ENCODE data around the gene MFAP2.
"Not testable (repeated sequence)": the region's sequence is repeated elsewhere in the genome, so short reads cannot be mapped to it uniquely, and the experiment has no call there.

The MFAP2 gene

GRCh38 chr1:16958475-16958874 is 21.9 kb downstream of the MFAP2 start:
- DNase-seq, result no peak

GRCh38 chr1:16957731-16958130 is 22.7 kb downstream of the MFAP2 start:
- DNase-seq, result no peak

DNA sequence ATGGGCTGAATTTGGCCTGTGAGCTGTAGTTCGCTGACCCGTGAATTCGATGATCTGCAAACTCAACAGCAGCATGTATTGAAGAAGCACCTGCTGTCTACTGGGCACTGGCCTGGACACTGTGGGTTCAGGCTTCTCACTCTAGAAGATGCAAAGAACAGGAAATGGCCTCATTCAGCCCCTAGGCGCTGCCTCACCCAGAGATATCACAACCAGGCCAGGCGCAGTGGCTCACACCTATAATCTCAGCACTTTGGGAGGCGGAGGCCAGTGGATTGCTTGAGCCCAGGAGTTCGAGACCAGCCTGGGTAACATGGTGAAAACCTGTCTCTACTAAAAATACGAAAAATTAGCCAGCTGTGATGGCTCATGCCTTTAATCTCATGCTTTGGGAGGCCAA is 23.6 kb downstream of the MFAP2 start:
- DNase-seq, result no peak

DNA sequence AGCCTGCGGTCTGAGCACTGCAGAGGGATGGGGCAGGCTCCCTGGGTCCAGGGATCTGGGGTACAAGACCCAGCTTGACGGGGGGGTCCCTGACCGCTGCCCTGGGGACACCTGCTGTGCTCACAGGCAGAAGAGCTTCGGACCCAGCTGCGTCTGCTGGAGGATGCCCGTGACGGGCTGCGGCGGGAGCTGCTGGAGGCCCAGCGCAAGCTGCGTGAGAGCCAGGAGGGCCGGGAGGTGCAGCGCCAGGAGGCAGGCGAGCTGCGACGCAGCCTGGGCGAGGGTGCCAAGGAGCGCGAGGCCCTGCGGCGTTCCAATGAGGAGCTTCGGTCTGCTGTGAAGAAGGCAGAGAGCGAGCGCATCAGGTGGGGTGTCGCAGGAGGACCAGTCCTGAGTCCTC is 25.2 kb downstream of the MFAP2 start:
- DNase-seq, result no peak

GRCh38 chr1:16954579-16954978 is 25.8 kb downstream of the MFAP2 start:
- no peak for DNase-seq

DNA sequence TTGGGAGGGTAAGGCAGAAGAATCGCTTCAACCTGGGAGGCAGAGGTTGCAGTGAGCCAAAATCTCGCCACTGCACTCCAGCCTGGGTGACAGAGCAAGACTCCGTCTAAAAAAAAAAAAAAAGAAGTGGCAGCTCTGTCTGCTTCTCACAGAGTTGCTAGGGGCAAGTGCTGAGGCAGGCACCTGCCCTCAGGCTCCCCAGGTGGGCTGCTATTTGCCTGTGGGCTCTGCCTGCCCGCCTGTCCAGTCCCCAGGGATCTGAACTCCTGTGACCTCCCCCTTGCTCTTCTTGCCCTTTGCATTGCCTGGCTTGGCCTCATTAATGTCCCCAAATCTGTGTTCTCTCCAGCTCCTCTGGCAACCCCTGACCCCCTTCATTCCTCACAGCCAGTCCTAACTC is 28.0 kb downstream of the MFAP2 start:
- DNase-seq, result not testable (repeated sequence)

DNA sequence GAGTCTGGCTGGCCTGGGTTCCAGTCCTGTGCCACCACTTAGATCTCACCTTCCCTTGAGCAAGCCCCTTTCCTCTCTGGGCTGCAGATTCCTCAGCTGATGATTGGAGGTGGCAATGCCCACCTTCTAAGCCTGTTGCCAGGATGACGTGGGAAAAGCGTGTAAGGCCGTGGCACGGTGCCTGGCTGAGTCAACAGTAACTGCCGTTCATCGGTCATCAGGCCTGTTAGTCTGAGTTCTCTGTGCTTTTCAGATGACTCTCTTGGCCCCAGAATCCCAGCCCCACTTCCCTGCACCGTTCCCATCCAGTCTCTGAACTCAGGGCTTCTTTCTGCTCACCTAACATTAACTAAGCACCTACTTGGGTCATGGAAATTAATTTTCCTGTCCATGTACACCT is 31.4 kb downstream of the MFAP2 start:
- DNase-seq, result not testable (repeated sequence)

DNA sequence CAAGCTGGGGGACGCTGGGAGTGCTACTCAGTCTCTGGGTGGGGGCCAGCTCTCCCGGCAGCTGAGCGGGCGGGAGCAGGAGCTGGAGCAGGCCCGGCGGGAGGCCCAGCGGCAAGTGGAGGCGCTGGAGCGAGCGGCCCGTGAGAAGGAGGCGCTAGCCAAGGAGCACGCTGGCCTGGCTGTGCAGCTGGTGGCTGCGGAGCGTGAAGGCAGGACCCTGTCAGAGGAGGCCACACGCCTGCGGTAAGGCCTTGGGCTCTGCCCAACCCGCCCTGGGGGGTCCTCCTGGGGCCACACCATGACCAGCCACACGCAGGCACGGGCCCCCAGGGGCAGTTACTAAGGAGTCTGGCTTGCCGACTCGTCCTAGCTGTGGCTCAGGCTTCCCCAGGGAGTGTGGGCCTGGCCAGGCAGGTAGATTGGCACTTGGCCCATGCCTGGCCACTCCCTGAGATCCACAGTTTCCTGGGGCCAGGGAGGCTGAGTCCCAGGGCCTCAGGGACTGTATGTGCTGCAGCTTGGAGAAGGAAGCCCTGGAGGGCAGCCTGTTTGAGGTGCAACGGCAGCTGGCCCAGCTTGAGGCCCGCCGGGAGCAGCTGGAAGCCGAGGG is 32.0 kb downstream of the MFAP2 start:
- not testable (repeated sequence) for DNase-seq

DNA sequence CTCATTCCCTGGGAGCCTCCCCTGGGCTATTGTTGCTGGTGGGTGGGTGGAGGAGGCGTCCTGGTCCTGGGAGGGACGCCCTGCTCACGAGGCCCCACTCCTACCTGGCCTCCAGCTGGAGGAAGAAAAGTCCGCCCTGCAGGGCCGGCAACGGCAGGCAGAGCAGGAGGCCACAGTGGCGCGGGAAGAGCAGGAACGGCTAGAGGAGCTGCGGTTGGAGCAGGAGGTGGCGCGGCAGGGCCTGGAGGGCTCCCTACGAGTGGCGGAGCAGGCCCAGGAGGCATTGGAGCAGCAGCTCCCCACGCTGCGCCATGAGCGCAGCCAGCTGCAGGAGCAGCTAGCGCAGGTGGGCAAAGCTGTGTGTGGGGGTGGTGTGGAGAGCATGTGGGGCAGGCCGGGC is 33.8 kb downstream of the MFAP2 start:
- DNase-seq, result no peak

DNA sequence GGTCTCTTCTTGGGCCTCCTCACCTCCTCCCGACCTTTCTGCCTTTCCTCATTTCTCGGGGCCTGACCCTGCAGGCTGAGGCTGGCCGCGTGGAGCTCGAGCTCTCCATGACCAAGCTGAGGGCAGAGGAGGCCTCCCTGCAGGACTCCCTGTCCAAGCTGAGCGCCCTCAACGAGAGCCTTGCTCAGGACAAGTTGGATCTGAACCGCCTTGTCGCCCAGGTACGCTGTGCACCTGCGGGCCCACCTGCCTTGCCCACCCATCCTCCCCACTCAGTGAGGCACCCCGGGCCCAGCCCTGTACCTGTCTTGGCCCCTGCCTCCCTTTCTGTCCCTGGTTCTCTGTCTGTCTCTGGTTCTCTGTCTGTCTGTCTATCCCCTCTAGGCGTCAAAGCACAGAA is 34.2 kb downstream of the MFAP2 start:
- not testable (repeated sequence) for DNase-seq

GRCh38 chr1:16945512-16945911 is 34.9 kb downstream of the MFAP2 start:
- not testable (repeated sequence) for DNase-seq

GRCh38 chr1:16944038-16944437 is 36.4 kb downstream of the MFAP2 start:
- DNase-seq, result no peak

GRCh38 chr1:16939386-16940180 is 40.8 kb downstream of the MFAP2 start:
- DNase-seq, result not testable (repeated sequence)

- DNase-seq, result no peak
Observed at GRCh38 chr1:16938351-16939321, 41.8 kb downstream of the MFAP2 start.

DNA sequence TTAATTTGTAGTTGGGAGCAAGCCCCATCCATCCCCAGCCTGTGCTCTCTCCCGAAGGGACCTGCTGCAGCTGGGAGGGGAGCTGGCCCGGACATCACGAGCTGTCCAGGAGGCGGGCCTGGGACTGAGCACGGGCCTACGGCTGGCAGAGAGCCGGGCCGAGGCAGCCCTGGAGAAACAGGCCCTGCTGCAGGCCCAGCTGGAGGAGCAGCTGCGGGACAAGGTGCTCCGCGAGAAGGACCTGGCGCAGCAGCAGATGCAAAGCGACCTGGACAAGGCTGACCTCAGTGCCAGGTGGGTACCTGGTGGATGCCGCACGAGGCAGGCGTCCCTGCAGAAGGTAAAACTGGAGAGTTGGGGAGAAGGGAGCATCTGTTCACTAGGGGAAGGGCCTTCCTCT is 43.8 kb downstream of the MFAP2 start:
- DNase-seq, result not testable (repeated sequence)

- not testable (repeated sequence) for DNase-seq
Observed at GRCh38 chr1:16933945-16934344, 46.5 kb downstream of the MFAP2 start.

- DNase-seq, result not testable (repeated sequence)
Observed at GRCh38 chr1:16931206-16931934, 49.0 kb downstream of the MFAP2 start.

DNA sequence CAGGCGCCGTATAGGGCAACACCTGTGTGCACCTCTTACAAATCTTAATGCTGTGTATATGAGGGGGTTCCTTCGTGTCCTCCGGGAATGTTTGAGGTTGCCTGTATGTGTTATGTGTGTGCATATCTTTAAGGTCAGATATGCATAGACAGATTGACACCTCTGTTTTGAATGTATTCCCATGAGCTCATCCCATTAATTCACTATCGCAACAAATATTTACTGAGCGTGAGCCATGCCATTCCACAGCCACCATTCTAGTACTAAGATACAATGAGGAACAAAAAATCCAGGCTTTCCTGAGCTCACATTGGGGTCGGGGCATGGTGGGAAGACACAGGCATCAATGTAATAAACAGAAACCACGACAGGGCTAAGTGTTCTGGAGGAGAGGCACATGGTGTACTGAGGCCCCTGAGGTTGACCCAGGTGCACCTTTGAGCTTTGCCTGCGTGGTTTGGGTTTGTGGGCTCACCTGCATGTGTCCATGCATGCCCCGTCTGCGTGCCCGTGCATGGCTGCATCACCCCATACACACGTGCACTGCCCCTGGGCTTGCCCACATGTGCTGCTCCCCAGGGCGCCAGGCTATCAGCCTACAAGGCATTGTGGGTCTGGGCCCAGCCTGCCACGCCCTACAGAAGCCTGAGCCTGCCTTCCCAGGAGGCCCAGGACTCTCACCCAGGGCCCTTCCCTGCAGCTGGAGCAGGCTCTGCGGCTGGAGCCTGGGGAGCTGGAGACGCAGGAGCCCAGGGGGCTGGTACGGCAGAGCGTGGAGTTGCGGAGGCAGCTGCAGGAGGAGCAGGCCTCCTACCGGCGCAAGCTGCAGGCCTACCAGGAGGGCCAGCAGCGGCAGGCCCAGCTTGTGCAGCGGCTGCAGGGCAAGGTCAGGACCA is 51.0 kb downstream of the MFAP2 start:
- not testable (repeated sequence) for DNase-seq

DNA sequence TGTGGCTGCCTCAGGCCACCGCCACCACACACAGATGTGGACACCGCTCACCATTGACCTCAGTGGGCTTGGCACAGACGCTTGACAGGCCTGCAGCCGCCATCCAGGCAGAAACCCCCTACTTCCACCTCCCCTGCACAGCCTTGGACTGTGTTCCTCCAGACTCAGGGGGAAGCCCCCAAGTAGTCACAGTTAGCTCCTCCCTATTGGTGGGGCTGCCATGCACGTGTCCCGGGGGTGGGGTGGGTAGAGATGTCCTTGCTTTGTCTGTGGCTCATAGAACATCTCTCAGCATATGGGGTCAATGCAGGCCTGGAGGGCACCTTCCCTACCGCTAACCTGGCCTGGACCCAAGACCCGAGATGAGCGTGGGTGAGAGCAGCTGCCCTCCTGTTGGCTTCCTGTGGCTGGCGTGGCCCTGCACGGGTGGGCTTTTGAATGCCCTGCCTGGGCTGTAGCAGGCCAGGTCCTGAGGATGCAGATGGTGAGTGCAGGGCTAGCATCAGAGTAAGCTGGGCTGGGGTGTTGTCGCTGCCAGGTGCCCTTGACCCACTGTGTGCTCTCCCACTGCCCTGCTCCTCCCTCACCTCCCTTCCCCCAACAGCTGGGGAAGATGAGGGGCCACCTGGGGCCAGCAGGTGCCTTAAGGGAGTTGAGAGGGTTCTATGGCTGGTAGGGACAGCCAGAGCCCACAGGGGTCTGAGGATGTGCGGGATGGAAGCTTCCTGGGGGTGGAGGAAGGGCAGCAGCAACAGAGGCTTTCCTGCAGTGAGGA is 52.5 kb downstream of the MFAP2 start:
- DNase-seq, result no peak

DNA sequence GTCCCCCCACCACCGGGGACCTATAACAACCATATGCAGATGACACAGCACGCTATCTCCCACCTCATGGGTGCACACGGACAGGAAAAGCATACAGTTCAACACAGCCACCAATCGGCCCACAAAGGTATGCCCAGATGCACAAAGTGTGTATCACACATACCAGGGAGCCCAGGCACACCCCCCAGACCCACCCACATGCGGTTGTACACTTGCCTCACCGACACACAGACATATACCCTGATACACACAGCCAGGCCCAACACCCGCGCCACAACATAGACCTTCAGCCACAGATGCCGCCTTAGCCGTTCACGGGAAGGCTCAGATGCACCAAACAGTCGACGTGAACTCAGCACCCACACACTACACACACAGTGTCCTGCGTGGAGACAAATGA is 53.2 kb downstream of the MFAP2 start:
- no peak for DNase-seq

Data from Kasumi-1 (cell line).